DND-41 (cell line): ENCODE measurements around the gene SHISA9.

Experiments used
- CTCF ChIP-seq: IDR thresholded peaks from 2 replicates; pipeline ENCODE4 v1.5.1; 2012; ENCODE audit warnings: borderline replicate concordance, low read length, moderate library complexity, mild to moderate bottlenecking; ENCODE audit not compliant: poor library complexity, severe bottlenecking; ENCODE audit errors: extremely low read depth
- EZH2 ChIP-seq: IDR thresholded peaks from 3 replicates; pipeline ENCODE4 v1.6.1; 2012; ENCODE audit warnings: borderline replicate concordance, low read depth, mild to moderate bottlenecking, moderate library complexity, low read length, inconsistent platforms; ENCODE audit not compliant: severe bottlenecking

- TF ChIP-seq CTCF = no peak
- no peak for TF ChIP-seq EZH2
These were observed 198.4 kb downstream of the SHISA9 start for GRCh38 chr16:13099822-13100221.
